Activated CD8-positive, alpha-beta memory T cell treated with anti-CD3 and anti-CD28 coated beads, Interleukin-2, amount 10 ng/mL, durations not matched to agents 7 days and 5 days (primary cell): ENCODE data around the gene SLC22A15. TPM values are rescaled to one million over a fixed set of nuclear protein-coding genes. Genes with fewer than 3 reads are reported as not detected.
A peak's percentile ranks its signal among the peaks of the same experiment; 100 is the strongest.

Source experiments
- ATAC-seq: fragments of 150-1000 bp; cut with Tn5 transposase; one replicate; pipeline ENCODE4 v1.10.0; 2021; ENCODE audit warnings: moderate library complexity
- CTCF ChIA-PET: fragments of 350-600 bp; sonication (Branson Sonifier 250); formaldehyde crosslinking; loops from one replicate; lab custom pipeline; 2021; ENCODE audit warnings: antibody characterized with exemption; lab: Charles Lee
- DNase-seq: peaks from one replicate; pipeline ENCODE4 v3.0.0-alpha.2; 2020
- H3K27ac Mint-ChIP-seq: one replicate; pipeline ENCODE4 v1.8.0; 2021; ENCODE audit warnings: mild to moderate bottlenecking, mixed read lengths
- H3K27me3 Mint-ChIP-seq: one replicate; pipeline ENCODE4 v1.8.0; 2021; ENCODE audit warnings: mixed read lengths
- H3K36me3 Mint-ChIP-seq: one replicate; pipeline ENCODE4 v1.8.0; 2021; ENCODE audit warnings: mild to moderate bottlenecking, mixed read lengths
- H3K4me1 Mint-ChIP-seq: one replicate; pipeline ENCODE4 v1.8.0; 2021; ENCODE audit warnings: mixed read lengths
- H3K4me3 Mint-ChIP-seq: one replicate; pipeline ENCODE4 v1.8.0; 2021; ENCODE audit warnings: mild to moderate bottlenecking, moderate library complexity, mixed read lengths
- H3K9me3 Mint-ChIP-seq: one replicate; pipeline ENCODE4 v1.8.0; 2022; ENCODE audit warnings: low read depth, mixed read lengths
- total RNA-seq, 2 experiments: library from RNA; stranded (reverse); gene quantifications; one replicate each; pipeline ENCODE4 v1.2.3, GENCODE V29; 2021

Gene SLC22A15
- 1 to 10 TPM; 1.8 to 2.3 TPM for total RNA-seq

DNA sequence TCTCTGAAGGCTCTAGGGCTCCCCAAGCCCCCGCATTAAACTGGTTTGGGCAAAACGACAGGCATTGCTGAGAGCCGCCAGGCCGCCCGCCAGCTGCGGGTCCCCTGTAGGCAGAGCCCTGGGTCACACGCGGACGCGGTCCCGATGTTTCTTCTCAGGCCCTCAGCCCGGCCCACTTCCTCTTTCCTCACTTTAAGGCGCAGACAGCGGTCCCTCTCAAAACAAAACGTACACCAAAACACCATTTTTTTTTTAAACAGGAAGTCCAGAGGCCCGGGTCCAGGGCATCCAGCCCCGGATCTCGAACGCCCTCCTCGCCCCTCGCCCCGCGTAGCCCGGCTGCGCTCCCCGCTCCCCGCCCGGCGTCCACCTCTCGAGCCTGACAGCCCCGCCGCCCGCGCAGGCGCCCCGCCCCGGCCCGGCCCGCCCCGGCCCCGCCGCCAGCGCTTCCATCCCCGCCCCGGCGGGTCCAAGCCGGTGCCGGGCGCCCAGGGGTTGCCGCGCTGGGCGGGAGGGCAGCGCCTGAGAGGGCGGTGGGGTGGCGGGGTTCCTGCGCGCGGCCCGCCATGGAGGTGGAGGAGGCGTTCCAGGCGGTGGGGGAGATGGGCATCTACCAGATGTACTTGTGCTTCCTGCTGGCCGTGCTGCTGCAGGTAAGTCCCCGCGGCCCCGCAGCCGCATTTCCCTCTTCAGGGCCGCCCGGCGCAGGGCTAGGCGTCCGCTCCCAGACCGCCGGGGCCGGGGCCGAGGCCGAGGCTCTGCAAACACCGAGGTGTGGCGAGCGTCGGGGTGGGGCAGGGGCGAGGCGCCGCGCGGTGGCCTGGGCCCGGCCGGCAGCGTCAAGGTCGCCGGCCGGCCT is at the start of gene SLC22A15:
Gene SLC22A15, plus strand, starts transcription at position 452 of the 859 bp plus-strand sequence. Its CDS starts 115 bp downstream, at position 567.
- Mint-ChIP-seq H3K4me3 (peak within 1 kb of the TSS; percentile 76), H3K4me1 (peaks cover 18% of the 10 kb centered on the region), H3K27ac (peak within 1 kb of the TSS; percentile 82), H3K27me3 (peaks cover 34% of the 10 kb centered on the region), H3K9me3 (no peaks in the 10 kb centered on the region), H3K36me3 (no peaks in the 10 kb centered on the region)
- DNase-seq (peak; percentile 76), ATAC-seq (peak; percentile 86)
- CTCF ChIA-PET = no interaction called here

DNA sequence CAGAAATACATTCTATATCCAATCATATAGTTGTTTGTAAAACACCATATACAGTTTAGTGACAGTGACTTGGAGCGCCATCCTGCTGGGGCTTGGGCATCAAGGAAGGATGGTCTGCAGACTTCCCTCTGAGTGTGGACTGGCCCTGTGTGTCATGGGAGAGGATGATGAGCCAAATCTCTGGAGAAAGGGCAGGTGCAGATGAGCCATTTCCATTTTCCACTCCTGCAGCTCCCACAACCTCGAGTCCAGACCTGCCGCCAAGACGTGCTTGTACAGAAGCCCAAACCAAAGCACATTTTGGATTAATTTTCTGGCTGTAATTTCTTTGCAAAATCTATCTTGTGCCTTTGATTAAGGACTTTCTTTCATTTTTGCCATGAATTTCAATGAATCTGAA is 48.3 kb upstream of the SLC22A15 start:
- Mint-ChIP-seq H3K36me3 (no peaks in the 10 kb centered on the region), H3K27ac (no peak overlapping the region), H3K4me3 (no peak overlapping the region), H3K4me1 (peaks cover 2% of the 10 kb centered on the region), H3K27me3 (no peaks in the 10 kb centered on the region), H3K9me3 (no peaks in the 10 kb centered on the region)
- no peak for DNase-seq
- no peak for ATAC-seq
- CTCF ChIA-PET = no interaction called here

DNA sequence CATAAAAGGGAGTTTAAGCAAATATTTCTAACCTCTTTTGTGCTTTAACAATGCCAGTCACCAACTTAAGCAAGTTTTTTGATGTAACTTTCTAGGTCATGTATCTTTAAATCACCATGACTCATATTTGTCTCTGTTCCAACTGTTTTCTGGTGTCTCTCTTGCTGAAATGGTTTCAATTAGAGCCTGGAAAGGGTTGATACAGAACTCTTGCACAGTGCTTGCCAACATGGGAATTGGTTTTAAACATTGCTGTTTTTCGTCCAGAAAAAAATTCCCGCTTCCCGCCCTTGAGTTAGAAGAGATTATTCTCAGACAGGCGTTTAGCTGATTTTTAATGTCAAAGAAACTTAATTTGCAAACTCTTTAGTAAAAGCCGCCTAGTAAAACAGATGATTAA is 46.4 kb upstream of the SLC22A15 start:
- no peaks in the 10 kb centered on the region for H3K9me3 Mint-ChIP-seq
- no peaks in the 10 kb centered on the region for H3K27me3 Mint-ChIP-seq
- H3K27ac Mint-ChIP-seq = no peak overlapping the region
- CTCF ChIA-PET = no interaction called here
- H3K4me1 Mint-ChIP-seq = peaks cover under 1% of the 10 kb centered on the region
- H3K36me3 Mint-ChIP-seq = no peaks in the 10 kb centered on the region
- DNase-seq = no peak
- no peak overlapping the region for H3K4me3 Mint-ChIP-seq
- no peak for ATAC-seq

DNA sequence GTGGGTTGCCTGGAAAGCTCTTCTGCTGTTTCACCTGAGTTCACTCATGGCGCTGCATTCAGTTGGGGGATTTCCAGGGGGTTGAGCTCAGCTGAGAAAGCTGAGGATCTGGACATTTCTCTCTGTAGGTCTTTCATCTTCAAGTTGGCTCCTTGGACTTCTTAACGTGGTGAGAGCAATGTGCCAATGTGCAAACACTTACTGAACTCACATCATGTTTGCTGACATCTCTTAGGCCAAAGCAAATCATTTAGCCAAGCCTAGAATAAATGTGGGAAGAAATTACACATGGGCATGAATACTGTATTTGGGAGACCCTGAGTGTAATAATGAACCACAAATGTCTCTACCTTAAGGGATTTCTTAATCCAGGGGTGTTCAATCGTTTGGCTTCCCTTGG is 42.7 kb upstream of the SLC22A15 start:
- DNase-seq = no peak

DNA sequence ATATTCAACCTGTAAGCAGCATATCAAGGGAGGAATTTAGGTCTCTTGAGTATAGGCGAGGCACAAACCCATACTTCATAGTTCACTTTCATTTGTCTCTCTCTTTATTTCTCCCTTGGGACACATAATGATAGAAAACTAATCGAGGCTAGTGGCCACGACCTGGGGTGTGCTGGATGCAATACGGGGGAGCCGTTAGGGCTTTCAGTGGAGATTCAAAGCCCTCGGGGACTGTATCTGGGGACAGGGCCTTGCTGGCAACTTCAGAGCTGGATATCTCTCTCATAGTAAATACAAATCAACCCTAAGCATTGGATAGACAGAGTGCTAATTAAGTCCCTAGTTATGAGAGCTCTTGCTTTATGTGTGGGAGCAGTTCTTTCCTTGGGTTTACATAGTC is 36.9 kb upstream of the SLC22A15 start:
- Mint-ChIP-seq H3K4me1 (no peaks in the 10 kb centered on the region), H3K27me3 (peaks cover 6% of the 10 kb centered on the region), H3K4me3 (no peak overlapping the region), H3K27ac (no peak overlapping the region), H3K36me3 (no peaks in the 10 kb centered on the region), H3K9me3 (no peaks in the 10 kb centered on the region)
- CTCF ChIA-PET = no interaction called here
- ATAC-seq = no peak
- no peak for DNase-seq

More for the DNA sequence above, 42.7 kb upstream of the SLC22A15 start:
- CTCF ChIA-PET = interaction anchor here (0.7 kb wide), 1 partner anchor 1057 kb away, joined by 3 read pairs; no protein-coding TSS in a partner anchor
- no peaks in the 10 kb centered on the region for H3K36me3 Mint-ChIP-seq
- H3K9me3 Mint-ChIP-seq = no peaks in the 10 kb centered on the region
- no peak for ATAC-seq
- H3K27me3 Mint-ChIP-seq = peaks cover 6% of the 10 kb centered on the region
- no peak overlapping the region for H3K27ac Mint-ChIP-seq
- no peaks in the 10 kb centered on the region for H3K4me1 Mint-ChIP-seq
- no peak overlapping the region for H3K4me3 Mint-ChIP-seq

DNA sequence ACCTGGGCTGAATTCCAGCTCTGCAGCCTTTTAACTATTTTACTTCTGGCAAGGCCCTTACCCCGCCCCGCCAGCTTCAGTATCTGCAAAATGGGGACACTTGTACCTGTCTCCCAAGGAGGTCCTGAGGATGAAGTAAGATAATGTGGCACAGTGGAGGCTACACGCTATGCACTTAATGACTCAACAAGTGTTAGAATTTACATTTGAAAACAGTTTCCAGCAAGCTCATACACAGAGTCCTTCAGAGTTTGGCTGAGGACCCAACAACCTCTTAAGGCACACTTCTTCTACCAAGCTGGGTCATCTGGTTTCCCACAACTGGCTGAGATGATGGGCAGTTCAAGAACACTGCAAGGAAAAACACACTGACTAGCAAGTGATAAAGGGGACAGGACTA is 30.2 kb upstream of the SLC22A15 start:
- no peaks in the 10 kb centered on the region for H3K36me3 Mint-ChIP-seq
- no peak overlapping the region for H3K27ac Mint-ChIP-seq
- CTCF ChIA-PET = interaction anchor here (1.1 kb wide), 1 partner anchor 35 kb away, joined by 5 read pairs; no protein-coding TSS in a partner anchor
- no peaks in the 10 kb centered on the region for H3K4me1 Mint-ChIP-seq
- DNase-seq (no peak), ATAC-seq (no peak)
- peaks cover 2% of the 10 kb centered on the region for H3K9me3 Mint-ChIP-seq
- H3K27me3 Mint-ChIP-seq = peaks cover 21% of the 10 kb centered on the region
- H3K4me3 Mint-ChIP-seq = no peak overlapping the region

DNA sequence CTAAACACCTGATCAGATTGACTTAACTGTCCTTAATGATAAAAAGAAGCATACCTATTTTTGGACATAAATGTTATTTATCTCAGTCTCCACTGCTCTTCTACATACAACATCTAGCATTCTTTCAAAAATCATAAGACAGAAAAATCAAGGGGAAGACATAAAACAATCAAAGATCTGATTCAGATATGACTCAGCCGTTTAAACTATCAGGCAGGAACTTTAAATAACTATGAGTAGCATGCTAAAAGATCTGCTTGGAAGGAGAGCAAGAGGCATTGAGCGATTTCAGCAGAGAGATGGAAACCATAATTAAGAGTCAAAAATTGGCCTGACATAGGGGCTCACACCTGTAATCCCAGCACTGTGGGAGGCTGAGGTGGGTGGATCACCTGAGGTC is 27.2 kb upstream of the SLC22A15 start:
- CTCF ChIA-PET = no interaction called here
- no peak for ATAC-seq
- Mint-ChIP-seq H3K4me1 (peaks cover 3% of the 10 kb centered on the region), H3K4me3 (no peak overlapping the region), H3K36me3 (no peaks in the 10 kb centered on the region), H3K27ac (no peak overlapping the region), H3K9me3 (peaks cover 2% of the 10 kb centered on the region), H3K27me3 (peaks cover 21% of the 10 kb centered on the region)
- DNase-seq = no peak

DNA sequence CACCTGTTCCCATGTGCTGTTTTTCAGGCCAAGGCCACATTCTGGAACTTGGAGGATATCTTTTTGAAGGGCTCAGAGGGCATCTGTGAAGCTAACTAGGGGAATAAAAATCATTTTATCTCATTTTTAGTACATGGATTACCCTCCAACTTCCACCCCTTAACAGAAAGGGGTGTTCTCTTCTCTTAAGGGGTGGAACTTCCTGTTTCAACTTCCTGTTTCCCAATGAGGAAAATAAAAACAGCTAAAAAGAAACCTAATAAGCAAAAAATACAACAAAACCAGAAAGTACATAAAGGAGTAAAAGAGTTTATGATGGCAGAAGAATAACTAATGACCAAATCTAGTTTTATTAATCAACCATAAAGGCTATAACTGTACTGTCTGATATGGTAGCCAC is 24.8 kb upstream of the SLC22A15 start:
- Mint-ChIP-seq H3K27me3 (peaks cover 19% of the 10 kb centered on the region), H3K4me1 (peaks cover 3% of the 10 kb centered on the region), H3K27ac (no peak overlapping the region), H3K36me3 (no peaks in the 10 kb centered on the region), H3K4me3 (no peak overlapping the region), H3K9me3 (peaks cover 2% of the 10 kb centered on the region)
- CTCF ChIA-PET = no interaction called here
- DNase-seq (no peak), ATAC-seq (no peak)

DNA sequence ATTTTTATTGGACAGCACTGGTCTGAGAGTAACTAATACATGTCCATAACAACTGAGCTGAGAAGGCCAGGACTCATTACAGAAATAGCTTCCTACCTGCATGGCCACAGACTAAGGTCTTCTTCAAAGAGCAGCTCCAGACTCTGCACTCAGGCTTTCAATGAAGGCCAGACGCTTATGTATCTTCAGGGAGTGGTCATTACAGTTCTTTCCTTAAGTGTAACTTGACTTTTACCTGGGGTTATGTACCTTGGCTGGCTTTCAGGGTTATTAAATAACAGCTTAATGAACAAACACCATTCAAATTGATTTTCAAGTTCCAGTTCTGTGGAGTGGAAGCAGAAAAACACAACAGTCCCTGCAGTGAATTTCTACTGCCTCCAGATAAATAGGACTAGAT is 23.8 kb upstream of the SLC22A15 start:
- no peak overlapping the region for H3K4me3 Mint-ChIP-seq

DNA sequence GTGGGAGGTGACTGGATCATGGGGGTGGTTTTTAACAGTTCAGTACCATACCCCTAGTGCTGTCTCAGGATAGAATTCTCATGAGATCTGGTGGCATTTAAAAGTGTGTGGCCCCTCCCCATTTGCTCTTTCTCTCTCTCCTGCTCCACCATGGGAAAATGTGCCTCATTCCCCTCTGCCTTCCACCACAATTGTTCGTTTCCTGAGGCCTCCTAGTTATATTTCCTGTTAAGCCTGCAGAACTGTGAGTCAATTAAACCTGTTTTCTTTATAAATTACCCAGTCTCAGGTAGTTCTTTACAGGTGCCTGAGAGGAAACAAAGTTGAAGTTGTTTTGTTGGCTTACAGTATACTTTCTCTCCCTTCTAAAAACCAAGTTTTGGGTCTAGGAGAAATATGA is 23.1 kb upstream of the SLC22A15 start:
- no peak overlapping the region for H3K4me3 Mint-ChIP-seq
- no peak overlapping the region for H3K27ac Mint-ChIP-seq
- peaks cover 24% of the 10 kb centered on the region for H3K27me3 Mint-ChIP-seq
- peaks cover 2% of the 10 kb centered on the region for H3K9me3 Mint-ChIP-seq
- peaks cover 3% of the 10 kb centered on the region for H3K4me1 Mint-ChIP-seq
- DNase-seq = no peak
- ATAC-seq = no peak
- H3K36me3 Mint-ChIP-seq = no peaks in the 10 kb centered on the region
- CTCF ChIA-PET = no interaction called here

More for the DNA sequence above, 23.8 kb upstream of the SLC22A15 start:
- peaks cover 3% of the 10 kb centered on the region for H3K4me1 Mint-ChIP-seq
- CTCF ChIA-PET = no interaction called here
- no peak overlapping the region for H3K27ac Mint-ChIP-seq
- peaks cover 2% of the 10 kb centered on the region for H3K9me3 Mint-ChIP-seq
- H3K27me3 Mint-ChIP-seq = peaks cover 23% of the 10 kb centered on the region
- H3K36me3 Mint-ChIP-seq = no peaks in the 10 kb centered on the region
- ATAC-seq (no peak), DNase-seq (no peak)

DNA sequence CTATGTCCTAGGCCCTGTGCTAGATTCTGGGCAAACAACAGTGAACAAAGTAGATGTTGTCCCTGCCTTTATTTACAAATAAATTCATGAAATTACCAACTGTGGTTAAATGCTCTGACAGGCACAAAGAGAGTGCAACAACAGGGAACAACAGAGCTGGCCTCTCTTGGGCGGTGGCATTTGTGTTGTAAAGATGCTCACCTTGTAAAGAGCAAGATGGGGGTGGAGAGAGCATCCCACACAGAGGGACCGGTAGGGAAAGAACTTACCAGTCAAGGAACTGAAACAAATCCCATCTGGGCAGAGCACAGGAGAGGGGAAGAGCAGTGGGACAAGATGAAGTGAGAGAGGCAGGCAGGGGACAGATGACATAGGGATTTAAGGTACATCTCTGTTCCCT is 21.6 kb upstream of the SLC22A15 start:
- Mint-ChIP-seq H3K27ac (no peak overlapping the region), H3K9me3 (no peaks in the 10 kb centered on the region), H3K27me3 (peaks cover 26% of the 10 kb centered on the region), H3K4me3 (no peak overlapping the region), H3K4me1 (peaks cover 3% of the 10 kb centered on the region), H3K36me3 (no peaks in the 10 kb centered on the region)
- CTCF ChIA-PET = no interaction called here
- DNase-seq (no peak), ATAC-seq (no peak)

DNA sequence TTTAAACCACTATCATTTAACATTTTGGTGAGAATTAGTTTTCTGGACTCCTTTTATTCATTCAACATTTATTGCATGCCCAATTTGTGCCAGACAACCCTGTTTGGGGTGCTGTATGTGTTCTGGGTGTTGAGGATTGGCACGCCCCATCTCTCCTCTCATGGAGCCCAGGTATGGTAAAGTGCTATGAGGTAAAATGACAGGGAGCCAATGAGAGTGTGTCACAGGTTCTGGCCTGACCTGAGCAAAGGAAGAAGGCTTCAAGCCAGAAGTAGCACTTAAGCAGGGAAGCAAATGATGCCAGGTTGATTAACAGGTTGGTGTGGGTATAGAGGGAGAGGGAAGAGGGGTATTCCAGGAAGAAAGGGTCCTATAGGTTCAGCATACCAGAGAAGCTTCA is 21.1 kb upstream of the SLC22A15 start:
- H3K9me3 Mint-ChIP-seq = no peaks in the 10 kb centered on the region
- CTCF ChIA-PET = no interaction called here
- H3K27me3 Mint-ChIP-seq = peaks cover 25% of the 10 kb centered on the region
- H3K36me3 Mint-ChIP-seq = no peaks in the 10 kb centered on the region
- DNase-seq = no peak
- no peak for ATAC-seq
- no peak overlapping the region for H3K4me3 Mint-ChIP-seq
- H3K4me1 Mint-ChIP-seq = peaks cover 3% of the 10 kb centered on the region
- H3K27ac Mint-ChIP-seq = no peak overlapping the region

DNA sequence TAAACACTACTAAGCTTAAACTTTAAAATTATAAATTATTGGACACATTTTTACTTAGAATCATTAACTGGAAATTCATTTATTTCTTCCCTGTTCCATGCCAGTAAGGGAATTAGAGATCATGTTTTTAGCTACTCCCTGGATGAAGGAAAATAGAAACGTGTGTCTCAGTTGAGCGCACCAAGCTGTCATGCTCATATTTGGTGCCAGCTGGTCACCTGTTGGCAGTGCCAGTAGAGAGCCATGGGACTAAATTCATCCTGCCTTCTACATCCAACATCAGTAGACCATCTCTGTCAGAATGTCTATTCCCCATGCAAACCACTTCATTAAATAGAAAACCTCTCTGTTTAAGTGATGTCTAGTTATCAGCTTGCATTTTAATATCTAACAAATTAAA is 17.4 kb upstream of the SLC22A15 start:
- Mint-ChIP-seq H3K27ac (no peak overlapping the region), H3K4me1 (no peaks in the 10 kb centered on the region), H3K36me3 (no peaks in the 10 kb centered on the region), H3K4me3 (no peak overlapping the region), H3K27me3 (peaks cover 45% of the 10 kb centered on the region), H3K9me3 (no peaks in the 10 kb centered on the region)
- DNase-seq = no peak
- CTCF ChIA-PET = no interaction called here
- no peak for ATAC-seq

DNA sequence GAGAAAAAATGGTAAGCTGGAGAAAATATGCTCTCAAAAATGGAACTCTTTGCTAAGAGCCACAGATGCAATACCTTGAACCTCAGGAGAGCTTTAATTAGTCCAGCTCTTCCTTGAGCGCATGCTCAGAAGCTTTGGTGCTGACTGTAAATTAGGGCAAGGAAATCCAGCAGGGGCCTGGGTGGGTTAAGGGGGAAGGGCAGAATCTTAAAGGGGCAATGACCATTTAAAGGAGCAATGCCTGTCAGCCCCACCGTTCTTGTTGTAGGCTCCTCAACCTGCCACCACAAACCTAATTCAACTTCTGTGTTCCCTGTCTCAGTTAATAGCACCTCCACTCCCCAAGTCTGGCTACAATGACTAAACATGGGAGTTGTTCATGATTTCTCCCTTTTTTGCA is 6.8 kb upstream of the SLC22A15 start:
- DNase-seq (no peak), ATAC-seq (no peak)
- H3K36me3 Mint-ChIP-seq = no peaks in the 10 kb centered on the region
- no peaks in the 10 kb centered on the region for H3K9me3 Mint-ChIP-seq
- peaks cover 47% of the 10 kb centered on the region for H3K27me3 Mint-ChIP-seq
- CTCF ChIA-PET = no interaction called here
- H3K4me3 Mint-ChIP-seq = no peak overlapping the region
- no peak overlapping the region for H3K27ac Mint-ChIP-seq
- H3K4me1 Mint-ChIP-seq = no peaks in the 10 kb centered on the region
